GM21390 (cell line): Measurements from ENCODE around the gene C20orf173.

Source experiments
- ATAC-seq: cut with Tn5 transposase; IDR thresholded peaks from one replicate; pipeline ENCODE4 v1.9.1; 2021; ENCODE audit not compliant: unreplicated experiment

C20orf173 gene

DNA sequence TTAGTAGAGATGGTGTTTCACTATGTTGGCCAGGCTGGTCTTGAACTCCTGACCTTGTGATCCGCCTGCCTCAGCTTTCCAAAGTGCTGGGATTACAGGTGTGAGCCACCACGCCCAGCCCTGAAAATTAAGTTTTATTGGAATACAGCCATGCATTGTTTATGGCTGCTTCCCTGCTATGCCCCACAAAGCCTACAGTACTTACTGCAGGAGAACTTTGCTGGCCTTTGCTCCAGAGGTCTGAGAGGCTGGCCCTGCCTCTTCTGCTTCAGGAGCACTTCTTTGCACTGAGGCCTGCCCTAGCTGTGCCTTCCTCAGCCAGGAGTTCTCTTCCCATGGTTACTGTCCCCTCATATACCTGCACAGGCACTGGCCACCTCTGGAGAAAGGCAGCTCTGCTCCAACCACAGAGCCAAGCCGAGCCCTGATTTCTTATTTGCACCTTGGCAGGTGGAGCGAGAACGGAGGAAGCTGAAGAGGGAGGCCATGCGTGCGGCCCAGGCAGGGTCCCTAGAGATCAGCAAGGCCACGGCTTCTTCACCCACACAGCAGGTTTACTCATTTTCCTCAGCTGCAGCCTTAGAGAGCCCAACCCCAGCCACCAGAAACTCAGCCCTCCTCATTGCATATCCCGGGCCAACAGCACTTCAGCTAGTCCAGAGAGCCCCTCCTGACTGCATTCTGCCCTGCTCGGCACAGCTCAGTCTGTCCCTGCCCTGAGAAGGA is 20.8 kb downstream of the C20orf173 start:
- no peak for ATAC-seq

DNA sequence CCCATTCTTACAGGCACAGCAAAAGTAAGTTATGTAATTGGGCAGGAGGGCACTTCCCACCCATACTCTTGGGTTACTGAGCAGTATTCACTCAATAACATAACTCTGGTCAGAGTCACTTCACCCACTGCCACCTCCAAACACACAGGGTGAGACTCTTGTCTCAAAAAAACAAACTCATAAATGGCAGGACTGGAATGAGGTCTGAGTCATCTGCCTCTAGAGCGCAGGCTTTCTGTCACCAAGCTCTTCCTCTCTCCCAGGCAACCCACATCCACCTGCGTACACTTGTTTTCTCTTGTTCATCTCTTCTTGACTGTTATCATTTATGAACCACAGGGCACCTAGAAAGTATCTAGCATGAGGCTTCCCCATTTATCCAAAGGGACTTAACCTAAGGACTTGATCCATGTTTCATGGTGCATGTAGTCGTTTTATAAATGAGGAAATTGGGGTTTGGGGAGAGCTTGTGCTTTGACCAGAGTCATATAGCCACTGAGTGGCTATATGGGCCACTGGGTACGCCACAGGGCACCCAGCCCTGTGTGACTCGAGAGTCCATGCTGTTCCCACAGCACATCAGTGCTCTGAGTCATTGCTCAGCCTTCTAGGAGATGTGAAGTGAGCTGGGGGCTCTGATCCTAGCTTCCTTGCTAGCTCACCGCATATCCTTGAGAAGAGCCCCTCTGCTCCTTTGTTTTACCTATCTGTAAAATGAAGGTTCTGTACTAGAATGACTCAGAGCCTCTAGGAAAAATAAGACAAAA is 22.4 kb downstream of the C20orf173 start:
- no peak for ATAC-seq

DNA sequence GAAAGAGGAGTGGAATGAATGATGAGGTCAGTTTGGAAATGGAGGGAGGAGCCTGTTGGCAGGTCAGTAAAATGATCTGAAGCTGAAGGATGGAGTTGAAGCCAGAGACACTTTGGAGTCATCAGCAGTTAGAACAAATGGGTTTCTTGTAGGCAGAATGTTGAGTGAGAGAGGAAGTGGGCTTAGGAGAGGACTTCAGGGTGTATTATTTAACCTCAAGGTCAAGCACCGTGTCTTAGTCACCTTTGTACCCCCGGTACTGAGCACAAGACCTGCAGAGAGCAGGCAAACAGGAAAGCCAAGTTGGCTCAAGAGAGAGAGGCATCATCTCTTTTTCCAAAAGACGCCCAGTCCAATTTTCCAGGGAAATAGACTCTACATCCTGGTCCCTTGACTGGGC is 23.3 kb downstream of the C20orf173 start:
- no peak for ATAC-seq

- ATAC-seq, result no peak
Observed at GRCh38 chr20:35504751-35505150, 24.7 kb downstream of the C20orf173 start.

DNA sequence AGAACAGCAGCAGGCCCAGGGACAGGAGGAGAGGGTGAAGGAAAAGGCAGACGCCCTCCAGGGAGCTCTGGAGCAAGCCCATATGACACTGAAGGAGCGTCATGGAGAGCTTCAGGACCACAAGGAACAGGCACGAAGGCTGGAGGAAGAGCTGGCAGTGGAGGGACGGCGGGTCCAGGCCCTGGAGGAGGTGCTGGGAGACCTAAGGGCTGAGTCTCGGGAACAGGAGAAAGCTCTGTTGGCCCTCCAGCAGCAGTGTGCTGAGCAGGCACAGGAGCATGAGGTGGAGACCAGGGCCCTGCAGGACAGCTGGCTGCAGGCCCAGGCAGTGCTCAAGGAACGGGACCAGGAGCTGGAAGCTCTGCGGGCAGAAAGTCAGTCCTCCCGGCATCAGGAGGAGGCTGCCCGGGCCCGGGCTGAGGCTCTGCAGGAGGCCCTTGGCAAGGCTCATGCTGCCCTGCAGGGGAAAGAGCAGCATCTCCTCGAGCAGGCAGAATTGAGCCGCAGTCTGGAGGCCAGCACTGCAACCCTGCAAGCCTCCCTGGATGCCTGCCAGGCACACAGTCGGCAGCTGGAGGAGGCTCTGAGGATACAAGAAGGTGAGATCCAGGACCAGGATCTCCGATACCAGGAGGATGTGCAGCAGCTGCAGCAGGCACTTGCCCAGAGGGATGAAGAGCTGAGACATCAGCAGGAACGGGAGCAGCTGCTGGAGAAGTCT is 25.5 kb downstream of the C20orf173 start:
- no peak for ATAC-seq

DNA sequence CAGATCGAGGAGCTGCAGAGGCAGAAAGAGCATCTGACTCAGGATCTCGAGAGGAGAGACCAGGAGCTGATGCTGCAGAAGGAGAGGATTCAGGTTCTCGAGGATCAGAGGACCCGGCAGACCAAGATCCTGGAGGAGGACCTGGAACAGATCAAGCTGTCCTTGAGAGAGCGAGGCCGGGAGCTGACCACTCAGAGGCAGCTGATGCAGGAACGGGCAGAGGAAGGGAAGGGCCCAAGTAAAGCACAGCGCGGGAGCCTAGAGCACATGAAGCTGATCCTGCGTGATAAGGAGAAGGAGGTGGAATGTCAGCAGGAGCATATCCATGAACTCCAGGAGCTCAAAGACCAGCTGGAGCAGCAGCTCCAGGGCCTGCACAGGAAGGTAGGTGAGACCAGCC is 26.2 kb downstream of the C20orf173 start:
- ATAC-seq, result no peak

GRCh38 chr20:35502352-35502751 is 27.1 kb downstream of the C20orf173 start:
- ATAC-seq, result peak; percentile 75

GRCh38 chr20:35499271-35499670 is 30.2 kb downstream of the C20orf173 start:
- no peak for ATAC-seq

DNA sequence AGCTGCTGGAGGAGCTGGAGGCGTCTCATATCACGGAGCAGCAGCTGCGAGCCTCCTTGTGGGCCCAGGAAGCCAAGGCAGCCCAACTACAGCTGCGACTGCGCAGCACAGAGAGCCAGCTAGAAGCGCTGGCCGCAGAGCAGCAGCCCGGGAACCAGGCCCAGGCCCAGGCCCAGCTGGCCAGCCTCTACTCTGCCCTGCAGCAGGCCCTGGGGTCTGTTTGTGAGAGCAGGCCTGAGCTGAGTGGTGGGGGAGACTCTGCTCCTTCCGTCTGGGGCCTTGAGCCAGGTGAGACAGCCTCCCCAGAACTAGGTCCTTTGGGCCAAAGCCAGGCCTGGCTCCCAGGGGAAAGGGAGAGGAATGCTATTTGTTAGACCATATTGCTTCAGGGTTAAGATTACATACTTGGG is 31.7 kb downstream of the C20orf173 start:
- ATAC-seq, result no peak

- ATAC-seq, result no peak
Observed at GRCh38 chr20:35497320-35497719, 32.1 kb downstream of the C20orf173 start.

GRCh38 chr20:35496481-35496880 is 33.0 kb downstream of the C20orf173 start:
- no peak for ATAC-seq

DNA sequence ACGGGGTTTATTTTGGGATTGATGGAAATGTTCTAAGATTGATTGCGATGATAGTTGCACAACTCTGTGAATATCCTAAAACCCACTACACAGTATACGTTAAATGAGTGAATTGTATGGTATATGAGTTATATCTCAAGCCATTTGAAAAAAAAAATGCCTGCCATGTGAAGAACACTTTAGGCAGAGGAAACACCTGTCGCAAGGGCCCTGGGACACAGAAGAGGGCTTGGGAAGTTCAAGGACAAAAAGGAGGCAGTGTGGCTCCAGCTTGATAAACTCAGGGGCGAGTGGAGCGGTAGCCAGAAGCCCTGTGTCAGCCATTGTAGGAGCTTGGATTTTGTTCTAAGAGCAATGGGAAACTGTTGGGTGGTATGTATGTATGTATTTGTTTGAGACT is 37.1 kb downstream of the C20orf173 start:
- ATAC-seq, result no peak

DNA sequence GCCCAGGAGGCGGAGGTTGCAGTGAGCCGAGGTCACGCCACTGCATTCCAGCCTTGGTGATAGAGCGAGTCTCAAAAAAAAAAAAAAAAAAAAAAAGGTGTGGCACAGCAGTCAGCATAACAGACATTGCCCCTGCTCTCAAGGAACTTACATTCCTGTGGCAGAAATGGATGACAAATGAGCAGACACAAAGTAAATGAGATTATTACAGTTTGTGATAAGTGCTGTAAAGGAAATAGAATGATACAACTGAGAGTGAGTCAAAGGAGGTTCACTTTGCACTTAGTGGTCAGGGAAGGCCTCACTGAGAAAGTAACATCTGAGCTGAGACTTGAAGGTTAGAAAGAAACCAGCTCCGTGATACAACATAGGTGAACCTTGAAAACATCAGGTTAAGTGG is 37.6 kb downstream of the C20orf173 start:
- no peak for ATAC-seq

- ATAC-seq, result peak; percentile 97
Observed at GRCh38 chr20:35490736-35491181, 38.7 kb downstream of the C20orf173 start.

DNA sequence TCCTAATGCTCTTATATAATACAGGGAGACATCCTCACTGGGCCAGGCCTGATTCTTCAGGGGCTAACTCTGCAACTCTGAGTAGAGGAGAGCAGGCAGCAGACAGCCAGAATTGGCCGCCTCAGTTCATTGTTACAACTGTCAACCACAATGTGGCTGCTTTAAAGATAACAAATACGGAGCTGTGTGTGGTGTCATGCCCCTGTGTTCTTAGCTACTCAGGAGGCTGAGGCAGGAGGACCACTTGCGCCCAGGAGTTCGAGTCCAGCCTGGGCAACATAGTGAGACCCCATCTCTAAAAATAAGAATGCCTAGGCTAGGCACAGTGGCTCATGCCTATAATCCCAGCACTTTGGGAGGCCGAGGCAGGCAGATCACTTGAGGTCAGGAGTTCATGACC is 39.7 kb downstream of the C20orf173 start:
- ATAC-seq, result no peak

- ATAC-seq, result no peak
Observed at GRCh38 chr20:35487479-35487878, 42.0 kb downstream of the C20orf173 start.

GRCh38 chr20:35479798-35480197 is 49.7 kb downstream of the C20orf173 start:
- no peak for ATAC-seq

DNA sequence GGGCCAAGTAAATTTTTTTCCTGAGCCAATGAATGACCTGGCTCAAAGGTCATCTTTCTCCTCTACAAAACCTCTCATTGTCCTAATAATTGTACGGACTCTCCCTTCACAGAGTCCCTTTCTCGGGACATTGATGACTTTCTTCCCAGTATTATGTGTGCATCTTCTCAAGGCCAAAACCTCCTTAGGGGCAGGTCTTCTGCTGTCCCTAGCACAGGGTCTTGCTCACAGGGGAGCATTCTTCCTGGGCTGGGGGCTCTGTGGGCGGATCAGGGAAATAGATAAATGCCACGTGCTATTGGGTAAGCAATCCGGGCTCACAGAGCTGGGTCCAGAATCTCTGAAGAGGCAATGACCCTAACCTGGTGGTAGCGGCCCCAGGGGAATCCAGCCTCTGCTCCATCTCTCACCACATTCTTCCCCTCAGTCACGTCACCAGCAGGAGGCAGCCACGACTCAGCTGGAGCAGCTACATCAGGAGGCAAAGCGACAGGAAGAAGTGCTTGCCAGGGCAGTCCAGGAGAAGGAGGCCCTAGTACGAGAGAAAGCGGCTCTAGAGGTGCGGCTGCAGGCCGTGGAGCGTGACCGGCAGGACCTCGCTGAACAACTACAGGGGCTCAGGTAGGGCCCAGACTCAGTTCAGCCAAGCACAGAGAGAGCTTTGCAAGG is 50.5 kb downstream of the C20orf173 start:
- no peak for ATAC-seq
